Measurements from ENCODE around the gene DCTN1.
A peak's percentile ranks its signal among the peaks of the same experiment; 100 is the strongest.
"Not testable (repeated sequence)": the region's sequence is repeated elsewhere in the genome, so short reads cannot be mapped to it uniquely, and the experiment has no call there.

The DCTN1 gene

DNA sequence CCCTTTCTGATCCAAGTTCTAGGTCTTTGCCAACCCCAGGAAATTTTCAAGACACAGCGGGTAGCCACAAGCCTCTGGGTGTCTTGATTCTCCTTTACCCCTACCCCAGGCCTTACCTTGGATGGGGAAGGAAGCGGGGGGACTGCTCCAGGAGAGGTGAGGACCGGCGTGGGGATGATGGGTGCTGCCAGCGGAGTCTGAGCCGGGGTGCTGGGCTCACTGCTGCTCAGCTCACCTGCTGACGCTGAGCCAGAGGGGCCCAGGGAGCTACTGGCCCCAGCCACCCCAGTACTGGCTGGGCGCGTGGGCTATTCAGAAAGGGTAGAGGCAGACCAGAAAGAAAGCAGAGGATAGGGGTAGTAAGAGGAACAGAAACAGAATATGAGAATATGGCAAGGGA is 8.7 kb downstream of the DCTN1 start:
- no peak for DNase-seq (ENCODE audit: low read depth in 2 of 2)

DNA sequence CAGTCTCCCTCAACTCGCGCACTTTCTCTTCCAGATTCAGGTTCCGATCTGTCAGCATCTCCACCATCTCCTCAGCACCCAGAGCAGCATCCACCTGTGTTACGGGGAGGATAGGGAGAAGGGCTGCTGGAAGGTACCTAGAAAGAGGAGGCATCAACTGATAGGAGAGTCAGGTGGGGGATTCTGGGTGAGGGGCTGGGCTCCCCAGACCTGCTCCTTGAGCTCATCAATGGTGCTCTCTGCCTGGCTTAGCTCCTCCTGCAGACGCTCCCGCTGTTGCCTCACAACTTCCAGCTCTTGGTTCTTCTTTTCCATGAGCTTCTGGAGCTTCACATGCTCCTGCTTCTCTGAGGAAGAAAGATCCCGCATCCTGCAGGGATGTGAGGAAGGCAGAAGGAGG is 10.1 kb downstream of the DCTN1 start:
- DNase-seq (ENCODE audit: low read depth in 2 of 2), result no peak

DNA sequence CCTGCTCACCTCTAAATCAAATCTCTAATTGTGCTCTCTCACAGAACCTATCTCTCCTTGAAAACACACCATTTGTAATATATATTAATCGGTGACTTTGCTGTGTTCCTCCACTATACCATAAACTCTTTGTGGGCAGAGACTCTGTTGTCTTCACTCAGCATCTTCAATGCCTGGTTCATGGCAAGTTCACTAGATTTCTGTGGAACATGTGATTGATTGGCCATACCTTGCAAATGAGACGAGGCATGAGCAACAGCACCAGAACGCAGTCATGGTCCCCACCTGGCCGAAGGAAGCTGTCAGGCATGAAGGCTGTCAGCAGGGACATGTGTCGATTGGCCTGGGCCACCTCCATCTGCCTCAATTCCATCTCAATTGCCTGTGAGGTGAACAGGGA is 11.6 kb downstream of the DCTN1 start:
- DNase-seq (ENCODE audit: low read depth in 2 of 2), result no peak

DNA sequence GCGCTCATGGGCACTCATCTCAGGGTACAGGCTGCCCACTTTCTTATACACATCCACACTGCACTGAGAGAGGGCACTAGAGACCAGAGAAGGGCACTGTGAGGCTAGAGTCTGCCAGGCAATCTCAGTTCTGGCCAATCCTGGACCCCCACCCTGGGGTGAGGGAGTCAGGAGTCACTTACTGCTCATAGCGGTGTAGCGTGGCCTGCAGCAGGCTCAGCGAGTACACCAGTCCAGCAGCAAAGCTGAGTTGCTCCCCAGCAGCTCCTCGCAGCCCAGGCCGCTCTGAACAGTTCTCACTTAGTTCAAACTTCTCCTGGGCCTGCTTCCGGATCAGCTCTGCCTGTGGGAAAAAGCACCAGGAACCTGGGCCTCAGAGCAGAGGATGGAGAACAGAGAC is 12.3 kb downstream of the DCTN1 start:
- DNase-seq (ENCODE audit: low read depth in 2 of 2), result no peak

DNA sequence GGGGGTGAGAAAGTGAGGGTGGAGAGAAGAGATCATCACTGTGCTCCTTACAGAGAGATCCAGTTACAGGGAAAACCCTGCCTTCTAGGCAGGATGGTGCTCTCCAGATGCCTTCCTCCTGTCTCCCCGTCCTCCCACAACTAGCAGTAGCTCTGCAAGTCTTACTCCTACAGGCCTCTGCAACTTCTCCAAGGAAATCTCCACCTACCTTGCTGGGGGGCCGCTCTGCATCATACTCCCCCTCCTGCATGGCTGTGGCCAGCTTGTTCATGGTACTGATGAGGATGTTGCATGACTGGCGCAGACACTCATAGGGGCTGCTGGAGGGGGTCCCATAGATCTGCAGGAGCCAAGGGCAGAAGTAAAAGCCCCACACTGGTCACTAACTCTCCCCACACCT is 14.1 kb downstream of the DCTN1 start:
- no peak for DNase-seq (ENCODE audit: low read depth in 2 of 2)

DNA sequence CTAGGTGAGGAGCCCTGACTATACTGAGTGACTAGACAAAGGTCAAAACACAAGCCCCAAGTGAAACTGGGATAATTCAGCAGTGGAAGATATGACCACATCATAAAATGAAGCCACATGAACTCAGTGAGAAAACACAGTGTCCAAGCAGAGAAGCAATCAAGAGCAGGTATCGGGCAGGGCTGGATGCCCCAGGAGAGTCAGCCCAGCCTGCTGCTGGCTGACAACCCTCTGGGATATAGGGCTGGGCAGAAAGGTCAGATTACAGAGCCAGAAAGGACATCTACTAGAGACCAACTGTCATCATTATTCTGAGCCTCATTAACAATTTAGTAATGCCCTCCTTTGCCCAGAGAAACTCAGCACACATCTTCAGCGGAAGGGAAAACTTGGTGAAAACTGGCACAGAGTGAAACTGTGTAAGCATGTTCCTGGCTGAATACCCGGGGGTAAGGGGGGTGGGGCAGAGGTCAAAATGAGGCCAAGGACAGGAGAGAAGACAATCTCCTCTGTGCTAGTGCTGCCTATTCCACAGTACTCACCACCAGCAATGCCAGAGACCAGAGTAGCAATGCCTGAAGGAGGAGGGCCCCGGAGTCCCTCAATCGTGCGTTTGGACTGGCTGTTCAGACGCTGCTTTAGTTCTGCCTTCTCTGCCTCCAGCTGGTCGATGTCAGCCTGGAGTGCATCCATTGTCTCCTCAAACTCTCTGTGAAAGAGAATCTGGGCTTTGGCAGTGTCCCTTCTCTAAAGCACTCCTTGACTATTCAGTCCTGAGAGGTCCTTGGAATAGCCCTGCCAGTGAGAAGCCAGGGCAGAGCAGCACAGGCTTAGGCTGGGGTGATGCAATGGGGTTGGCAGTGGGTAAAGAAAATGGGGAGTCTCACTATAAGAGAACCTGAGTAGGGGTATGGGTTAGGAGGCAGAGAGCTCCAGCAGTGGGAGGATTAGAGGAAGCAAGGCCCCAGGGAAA is 15.3 kb downstream of the DCTN1 start:
- DNase-seq (ENCODE audit: low read depth in 2 of 2), result no peak

DNA sequence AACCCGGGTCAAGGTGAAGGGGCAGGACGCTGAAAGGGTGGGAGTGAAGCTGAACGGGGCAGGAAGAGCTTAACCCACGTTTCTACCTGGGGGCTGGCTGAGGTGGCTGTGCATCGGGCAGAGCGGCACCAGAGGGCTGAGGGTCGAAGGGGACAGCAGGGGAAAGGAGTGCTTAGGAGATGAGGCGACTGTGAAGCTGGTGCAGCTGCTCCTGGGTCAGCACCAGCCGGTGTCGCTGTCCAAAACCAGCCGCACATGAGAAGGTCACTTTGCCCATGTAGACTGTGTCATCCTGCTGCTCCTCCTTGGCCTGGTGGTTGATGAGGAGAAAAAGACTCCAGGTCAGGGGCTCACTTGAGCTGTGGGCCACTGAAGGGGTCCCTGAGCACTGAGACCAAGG is 18.8 kb downstream of the DCTN1 start:
- no peak for DNase-seq (ENCODE audit: low read depth in 2 of 2)

DNA sequence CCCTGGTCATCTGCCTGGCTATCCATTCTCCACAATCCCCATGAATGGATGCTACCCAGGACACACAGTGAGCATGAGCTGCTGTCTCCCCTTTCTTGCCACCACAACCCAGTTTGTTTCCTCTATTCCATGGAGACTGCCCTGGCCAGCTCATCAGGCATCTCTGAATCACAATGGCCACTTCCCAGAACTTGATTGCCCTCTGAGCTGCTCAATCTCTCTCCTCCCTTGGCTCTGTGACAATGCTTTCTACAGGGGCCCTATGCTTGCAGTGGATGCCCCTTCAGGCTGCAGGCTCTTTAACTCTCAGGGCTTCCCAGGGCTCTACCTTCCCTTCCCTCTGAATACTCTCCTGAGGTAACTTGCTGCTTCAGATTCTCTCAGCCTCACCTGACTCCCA is 22.5 kb downstream of the DCTN1 start:
- no peak for DNase-seq (ENCODE audit: low read depth in 2 of 2)

DNA sequence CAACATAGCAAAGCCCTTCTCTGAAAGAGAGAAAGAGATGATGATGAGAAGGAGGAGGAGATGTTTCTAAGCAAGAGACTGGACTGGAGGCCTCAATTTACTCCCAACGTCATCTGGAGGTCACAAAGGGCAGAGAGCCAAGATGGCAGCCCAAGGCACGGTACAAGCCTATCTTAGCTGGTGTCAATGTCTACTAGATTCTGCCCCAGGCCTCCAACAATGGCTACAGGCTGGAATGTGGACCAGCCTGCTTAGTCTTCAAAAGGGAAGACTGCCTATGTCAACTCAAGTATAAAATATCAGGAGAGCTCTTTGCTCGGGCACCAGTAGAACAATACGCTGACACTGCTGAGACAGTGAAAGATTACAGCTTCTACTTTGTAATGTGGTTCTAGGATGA is 30.2 kb downstream of the DCTN1 start:
- no peak for DNase-seq (ENCODE audit: low read depth in 2 of 2)

DNA sequence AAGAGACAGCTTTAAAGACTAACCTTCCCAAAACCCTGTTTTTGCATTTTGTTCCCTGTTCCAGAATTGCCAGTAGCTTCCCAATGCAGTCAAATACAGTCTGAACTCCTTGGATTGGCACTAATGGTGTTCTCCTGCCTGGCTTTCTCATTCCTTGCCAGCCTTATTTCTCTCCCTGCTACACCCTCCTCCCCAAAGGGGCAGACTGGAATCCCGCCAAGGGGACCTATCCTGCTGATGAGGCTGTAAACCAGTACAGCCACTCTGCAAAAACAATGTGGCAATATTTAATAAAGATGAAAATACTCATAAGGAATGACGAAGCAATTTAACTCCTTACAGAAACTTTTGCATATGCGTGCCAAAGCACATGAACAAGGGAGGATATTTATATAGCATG is 32.4 kb downstream of the DCTN1 start:
- no peak for DNase-seq (ENCODE audit: low read depth in 2 of 2)

DNA sequence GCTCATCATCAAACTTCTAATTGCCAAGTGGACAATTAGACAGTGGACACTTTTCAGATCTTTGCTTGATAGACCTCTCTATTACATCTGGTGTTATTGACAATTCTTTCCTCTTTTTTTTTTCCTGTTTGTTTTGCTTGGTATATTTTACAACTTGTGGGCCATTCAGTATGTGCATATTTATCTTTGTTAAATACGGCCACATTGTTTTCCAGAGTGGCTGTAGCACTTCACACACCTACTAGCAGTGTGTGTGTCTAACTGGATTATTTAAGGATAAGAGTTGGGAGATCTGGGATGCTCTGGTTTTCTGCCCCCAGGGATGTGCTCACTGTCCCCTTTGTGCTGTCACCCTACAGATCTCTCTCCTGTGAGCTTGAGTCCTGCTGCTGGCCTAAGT is 32.8 kb downstream of the DCTN1 start:
- no peak for DNase-seq (ENCODE audit: low read depth in 2 of 2)

DNA sequence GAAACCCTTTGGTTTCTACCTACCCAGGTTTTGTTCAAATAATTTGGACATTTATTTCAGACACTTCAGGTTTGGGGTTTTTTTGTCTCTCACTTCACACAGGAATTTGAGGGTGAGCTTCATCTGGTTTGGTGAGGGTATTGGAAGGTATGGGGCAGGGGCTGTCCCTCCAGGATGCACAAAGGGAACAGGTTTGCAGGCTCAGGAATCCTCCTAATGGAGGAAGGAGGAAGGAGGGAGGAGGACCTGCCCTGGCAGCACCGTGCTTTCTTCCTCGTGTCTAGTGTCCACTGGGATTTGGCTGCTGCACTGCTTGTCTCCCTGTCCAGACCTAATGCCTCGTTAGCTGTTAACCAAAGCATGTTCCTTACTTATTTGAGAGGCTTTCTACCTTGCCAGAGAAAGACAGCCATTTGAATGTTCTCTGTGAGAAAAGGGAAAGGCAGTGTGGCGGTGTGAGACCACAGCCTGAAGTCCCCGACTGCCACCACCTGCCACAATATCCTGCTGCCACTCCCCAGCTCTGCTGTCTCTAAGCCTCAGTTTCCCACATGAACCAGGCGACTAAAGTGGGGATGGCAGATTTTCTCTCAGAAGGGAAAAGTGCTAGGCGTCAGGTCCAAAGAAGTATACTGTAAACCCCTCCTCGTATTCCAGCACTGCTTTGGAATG is 34.7 kb downstream of the DCTN1 start:
- no peak for DNase-seq (ENCODE audit: low read depth in 2 of 2)

DNA sequence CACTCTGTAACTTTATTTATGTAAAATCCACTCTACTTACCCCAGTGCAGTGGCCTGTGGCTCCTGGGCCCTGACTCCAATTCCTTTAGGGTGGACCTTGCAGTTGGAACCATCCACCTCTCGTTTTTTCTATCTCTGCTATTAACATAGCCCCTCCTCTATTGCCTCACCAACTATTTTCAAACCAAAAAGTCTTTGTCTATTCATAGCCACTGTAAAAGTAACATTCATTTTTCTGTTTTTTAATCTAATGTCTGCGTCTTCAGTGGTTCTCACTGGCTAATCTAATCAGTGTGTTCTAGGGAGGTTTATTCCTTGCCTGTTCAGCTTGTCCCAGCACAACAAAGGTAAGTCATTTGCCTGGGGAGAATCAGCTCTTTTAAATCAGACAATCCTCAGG is 36.8 kb downstream of the DCTN1 start, which contains the start of gene SLC4A5:
SLC4A5 (minus strand) TSS at position 101 of the 400 bp plus-strand sequence. CDS start 28,393 bp downstream, outside the sequence.
- no peak for DNase-seq (ENCODE audit: low read depth in 2 of 2)

DNA sequence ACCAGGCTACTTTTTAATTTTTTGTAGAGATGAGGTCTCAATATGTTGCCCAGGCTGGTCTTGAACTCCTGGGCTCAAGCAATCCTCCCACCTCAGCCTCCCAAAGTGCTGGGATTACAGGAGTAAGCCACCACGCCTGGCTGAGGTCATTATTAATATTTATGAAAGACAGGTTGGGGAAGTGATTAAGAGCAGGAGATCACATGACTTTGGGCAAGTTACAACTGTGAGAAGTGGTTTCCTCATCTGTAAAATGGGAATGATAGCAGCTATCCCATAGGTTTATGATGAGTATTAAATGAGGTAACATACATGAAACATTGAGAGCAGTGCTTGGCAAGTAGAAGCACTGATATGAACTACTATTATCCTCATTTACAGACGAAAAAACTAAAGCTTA is 43.9 kb downstream of the DCTN1 start:
- not testable (repeated sequence) for DNase-seq (ENCODE audit: low read depth in 2 of 2)

DNA sequence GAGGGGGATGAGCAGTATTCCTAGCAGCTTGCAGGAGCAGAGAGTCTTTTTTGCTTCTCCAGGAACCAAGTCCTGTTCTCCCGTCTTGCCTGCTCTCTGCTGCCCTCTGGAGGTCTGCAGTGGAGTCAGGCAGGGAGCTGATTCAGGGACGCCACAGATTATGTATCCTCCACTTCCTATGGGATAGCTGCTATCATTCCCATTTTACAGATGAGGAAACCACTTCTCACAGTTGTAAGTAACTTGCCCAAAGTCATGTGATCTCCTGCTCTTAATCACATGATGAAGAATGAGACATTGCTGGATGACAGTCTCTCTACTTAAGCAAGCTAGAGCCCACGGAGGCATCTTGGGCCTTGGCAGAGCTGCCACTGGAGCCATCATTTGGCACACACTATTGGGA is 45.2 kb downstream of the DCTN1 start:
- DNase-seq (ENCODE audit: low read depth in 2 of 2), result peak; percentile 35 to 50

DNA sequence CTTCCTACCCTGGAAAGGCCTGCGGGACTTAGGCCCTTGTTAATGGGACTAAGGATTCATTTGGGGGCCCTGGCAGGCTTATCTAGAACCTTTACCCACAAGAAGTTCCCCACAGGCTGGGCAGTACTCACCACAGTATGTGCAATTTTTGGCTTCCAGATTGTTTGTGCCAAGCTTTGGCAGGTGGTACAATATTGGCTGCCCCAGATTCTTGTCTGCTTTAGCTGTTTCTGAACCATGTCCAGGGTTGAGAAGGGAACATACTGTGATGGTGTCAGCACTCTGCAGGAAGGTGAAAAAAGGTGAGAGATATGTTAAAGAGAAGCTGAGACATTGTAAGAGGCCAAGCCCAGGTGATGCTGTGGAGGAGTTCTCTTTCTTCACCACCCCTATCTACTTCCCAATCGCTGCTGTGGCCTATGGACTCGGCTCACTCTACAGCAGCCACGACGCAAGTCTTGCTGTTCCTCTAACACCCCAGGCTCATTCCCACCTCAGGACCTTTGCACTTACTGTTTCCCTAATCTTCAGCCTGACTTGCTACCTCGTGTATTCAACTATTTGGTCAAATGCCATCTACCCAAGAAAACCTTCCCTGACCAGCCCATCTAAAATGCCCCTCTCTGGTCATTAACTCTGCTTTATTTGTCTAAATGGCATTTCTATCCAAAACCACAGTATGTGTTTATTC is 46.1 kb downstream of the DCTN1 start:
- no peak for DNase-seq (ENCODE audit: low read depth in 2 of 2)

DNA sequence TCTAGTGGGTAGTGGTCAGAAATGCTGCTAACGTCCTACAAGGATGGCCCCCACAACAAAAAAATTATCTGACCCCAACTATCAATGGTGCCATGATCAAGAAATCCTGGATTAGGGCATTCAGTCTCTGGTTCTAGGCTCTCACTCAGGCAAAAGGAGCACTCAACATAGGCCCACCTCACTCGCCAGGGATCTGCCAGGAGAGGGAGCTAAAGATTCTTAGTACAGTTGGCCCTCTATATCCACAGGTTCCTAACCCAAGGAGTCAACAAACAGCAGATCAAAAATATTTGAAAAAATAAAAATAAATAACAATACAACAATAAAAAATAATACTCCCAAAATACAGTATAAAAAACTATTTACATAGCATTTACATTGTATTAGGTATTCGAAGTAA is 46.9 kb downstream of the DCTN1 start:
- no peak for DNase-seq (ENCODE audit: low read depth in 2 of 2)

DNA sequence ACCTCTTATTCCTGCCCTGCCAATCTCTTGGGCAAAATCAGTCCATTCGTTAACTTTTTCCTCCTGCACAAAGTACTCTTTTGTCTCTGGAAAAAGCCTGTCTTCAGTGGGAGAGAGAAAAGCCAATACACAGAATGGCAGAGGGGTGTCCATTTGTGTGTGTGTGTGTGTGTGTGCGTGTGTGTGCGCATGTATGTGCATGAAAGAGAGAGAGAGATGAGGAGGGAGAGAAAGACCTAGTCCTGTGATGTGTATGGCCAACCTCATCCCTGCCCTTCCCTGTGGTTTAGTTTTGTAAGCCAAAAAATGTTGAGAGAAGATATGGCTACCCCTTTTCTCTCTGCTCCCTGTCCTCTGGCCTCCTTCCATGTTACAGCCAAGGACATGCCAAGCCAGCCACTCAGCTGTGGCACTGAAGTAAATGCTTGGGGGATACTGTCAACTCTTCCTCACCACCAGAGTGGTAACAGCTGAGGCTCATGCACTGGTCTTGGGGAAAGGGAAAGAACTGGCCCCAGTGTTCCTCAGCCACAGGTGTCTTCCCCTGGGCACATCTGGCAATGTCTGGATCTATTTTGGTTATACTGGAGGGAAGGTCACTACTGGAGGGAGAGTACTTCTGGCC is 47.4 kb downstream of the DCTN1 start:
- no peak for DNase-seq (ENCODE audit: low read depth in 2 of 2)

DNA sequence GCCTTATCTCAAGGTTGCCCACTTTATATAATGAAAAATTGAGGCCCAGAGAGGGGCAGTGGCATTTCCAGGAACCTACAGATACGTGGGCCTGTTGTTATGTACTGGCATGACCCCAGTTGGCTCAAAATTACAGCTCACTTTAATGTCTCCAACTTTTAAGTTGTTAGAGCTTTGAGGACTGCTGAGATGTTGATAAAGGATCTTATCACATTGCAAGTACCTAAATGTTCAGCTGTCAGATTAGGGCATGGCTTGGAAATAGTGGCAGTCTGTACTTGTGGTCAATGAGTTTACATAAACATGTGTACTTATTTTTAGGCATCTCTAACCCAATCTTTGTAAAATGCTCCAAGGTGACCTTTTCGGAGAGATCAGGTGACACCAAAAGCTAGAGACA is 51.5 kb downstream of the DCTN1 start:
- no peak for DNase-seq (ENCODE audit: low read depth in 2 of 2)

DNA sequence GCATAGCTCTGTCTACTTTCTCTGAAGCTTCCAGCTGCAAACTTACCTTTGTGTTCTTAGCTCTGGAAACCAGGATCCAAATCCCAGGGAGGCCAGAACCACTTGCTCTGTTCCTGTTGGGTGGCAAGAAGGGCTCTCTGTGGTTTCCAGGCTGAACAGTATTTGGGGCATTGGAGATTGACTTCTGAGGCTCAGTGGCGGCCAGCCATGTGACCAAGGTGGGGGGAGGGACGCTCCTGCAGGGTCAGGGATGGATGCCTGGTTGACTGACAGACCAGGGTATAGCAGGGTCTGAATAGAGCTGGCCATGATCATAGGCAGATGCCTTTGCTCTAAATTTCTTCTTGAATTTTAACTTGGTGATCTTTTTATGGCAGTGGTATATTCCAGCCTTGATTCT is 52.0 kb downstream of the DCTN1 start:
- no peak for DNase-seq (ENCODE audit: low read depth in 2 of 2)

DNA sequence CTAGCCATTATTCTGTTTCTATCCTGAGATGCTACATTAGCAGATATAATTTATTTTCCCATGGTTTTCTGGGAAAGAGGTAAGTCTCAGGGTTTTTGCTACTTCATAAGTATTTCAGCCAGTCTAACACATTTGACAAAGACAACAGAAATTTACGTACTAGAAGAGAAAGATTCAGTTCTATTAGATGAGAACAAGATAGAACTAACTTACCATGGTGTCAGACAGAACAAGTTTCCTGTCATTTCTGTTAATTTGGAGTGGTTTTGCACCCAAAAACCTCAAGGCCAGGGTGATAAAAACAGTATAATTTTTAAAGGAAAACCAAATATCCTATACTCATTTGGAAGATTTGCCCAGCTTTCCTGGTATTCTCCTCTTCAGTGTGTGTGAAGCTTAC is 52.5 kb downstream of the DCTN1 start:
- no peak for DNase-seq (ENCODE audit: low read depth in 2 of 2)

DNA sequence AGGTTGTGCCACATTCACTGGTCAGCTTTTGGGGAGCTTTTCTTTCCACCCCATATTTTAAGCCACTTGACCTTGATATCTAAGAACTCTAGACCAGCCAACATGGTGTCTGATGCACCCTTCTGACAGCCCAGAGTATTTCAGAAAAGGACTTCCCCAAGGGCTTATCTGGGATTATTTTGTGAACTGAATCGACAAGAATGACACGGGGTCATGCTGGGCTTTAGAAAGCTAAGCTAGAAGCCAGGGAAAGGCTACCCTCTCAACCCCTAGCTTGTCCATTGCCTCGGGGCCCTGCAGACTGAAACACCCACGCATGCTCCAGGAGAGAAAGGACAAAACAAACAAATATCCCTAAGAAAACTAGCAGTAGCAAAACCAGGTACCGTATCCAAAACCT is 52.9 kb downstream of the DCTN1 start:
- DNase-seq (ENCODE audit: low read depth in 2 of 2), result no peak
